GM21576 (cell line): ENCODE measurements around the gene CPD.

ENCODE experiments used
- ATAC-seq: cut with Tn5 transposase; IDR thresholded peaks from one replicate; pipeline ENCODE4 v1.9.1; 2021; ENCODE audit warnings: mild to moderate bottlenecking, moderate library complexity; ENCODE audit not compliant: unreplicated experiment

Gene CPD

GRCh38 chr17:30483159-30483558 lies 104.4 kb downstream of the CPD start:
- no peak for ATAC-seq

GRCh38 chr17:30493780-30494179 lies 115.1 kb downstream of the CPD start:
- no peak for ATAC-seq

- ATAC-seq, result no peak
These were observed 116.9 kb downstream of the CPD start for GRCh38 chr17:30495586-30495985.

GRCh38 chr17:30503558-30503957 lies 124.8 kb downstream of the CPD start:
- ATAC-seq, result no peak

- no peak for ATAC-seq
These were observed 127.2 kb downstream of the CPD start for GRCh38 chr17:30505868-30506417.

GRCh38 chr17:30506481-30506880 lies 127.8 kb downstream of the CPD start:
- no peak for ATAC-seq

GRCh38 chr17:30513346-30513745 lies 134.6 kb downstream of the CPD start:
- no peak for ATAC-seq

- ATAC-seq, result no peak
These were observed 136.3 kb downstream of the CPD start for GRCh38 chr17:30514895-30515596.

GRCh38 chr17:30517786-30518185 lies 139.1 kb downstream of the CPD start:
- ATAC-seq, result no peak

GRCh38 chr17:30519166-30519565 lies 140.4 kb downstream of the CPD start:
- no peak for ATAC-seq
